C4-2B (cell line): ENCODE results near the gene PTPRZ1.

Experiments used
- CTCF ChIP-seq: fragments of 450-650 bp; conservative IDR thresholded peaks from 2 replicates; pipeline ENCODE4 v1.5.1; 2017; ENCODE audit warnings: mild to moderate bottlenecking
- ZFX ChIP-seq: fragments of 450-650 bp; IDR thresholded peaks from 2 replicates; pipeline ENCODE4 v1.6.1; 2017

GRCh38 chr7:121953164-121953563, 80.2 kb downstream of the PTPRZ1 start:
- TF ChIP-seq CTCF (no peak), ZFX (no peak)
